ENCODE measurements around the gene MAP2K4.

MAP2K4 gene

GRCh38 chr17:12048843-12049473, 28.3 kb downstream of the MAP2K4 start:
- no peak for DNase-seq (ENCODE audit: low spot score)
- no peaks in the 10 kb centered on the region for H3K9me3 Mint-ChIP-seq
- no peak overlapping the region for H3K4me3 Mint-ChIP-seq
- H3K27me3 Mint-ChIP-seq (ENCODE audit: low read depth) = no peaks in the 10 kb centered on the region
- H3K36me3 Mint-ChIP-seq (ENCODE audit: low read depth) = no peaks in the 10 kb centered on the region
- H3K27ac Mint-ChIP-seq = no peak overlapping the region
- H3K4me1 Mint-ChIP-seq (ENCODE audit: low read depth) = peaks cover 16% of the 10 kb centered on the region

DNA sequence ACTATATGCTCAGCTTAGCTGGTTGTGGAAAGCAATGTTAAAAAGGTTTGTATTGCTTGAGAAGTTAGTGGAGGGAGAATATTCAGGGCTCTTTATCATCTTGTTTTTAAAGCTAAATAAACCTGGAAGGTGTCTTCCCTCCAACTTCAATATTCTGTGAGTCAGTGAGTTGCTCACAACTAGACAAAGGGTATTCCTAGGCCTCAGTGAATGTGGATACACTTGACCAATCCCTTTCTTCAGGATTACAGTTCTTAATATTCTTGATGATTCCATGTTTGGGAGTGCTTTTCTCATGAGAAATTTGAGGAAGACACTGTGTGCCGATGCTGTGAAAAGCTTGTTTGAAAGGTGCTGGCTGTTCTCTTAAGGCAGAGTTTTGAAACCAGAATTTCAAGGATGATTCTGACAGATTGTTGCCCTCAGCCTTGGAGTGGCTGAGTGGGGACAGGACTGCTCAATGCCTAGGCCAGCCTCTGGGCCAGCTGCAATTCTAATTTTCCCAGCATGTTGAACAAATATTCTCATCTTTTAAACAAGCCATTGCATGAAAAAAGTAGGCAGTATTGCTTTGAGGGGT, 30.1 kb downstream of the MAP2K4 start:
- no peak overlapping the region for H3K27ac Mint-ChIP-seq
- peaks cover 2% of the 10 kb centered on the region for H3K36me3 Mint-ChIP-seq (ENCODE audit: low read depth)
- no peaks in the 10 kb centered on the region for H3K27me3 Mint-ChIP-seq (ENCODE audit: low read depth)
- no peaks in the 10 kb centered on the region for H3K9me3 Mint-ChIP-seq
- H3K4me3 Mint-ChIP-seq = no peak overlapping the region
- DNase-seq (ENCODE audit: low spot score) = no peak
- peaks cover 27% of the 10 kb centered on the region for H3K4me1 Mint-ChIP-seq (ENCODE audit: low read depth)

GRCh38 chr17:12053552-12053951, 32.9 kb downstream of the MAP2K4 start:
- DNase-seq (ENCODE audit: low spot score) = no peak
- H3K4me1 Mint-ChIP-seq (ENCODE audit: low read depth) = peaks cover 41% of the 10 kb centered on the region
- peak overlapping the region; percentile 53 for H3K27ac Mint-ChIP-seq
- no peaks in the 10 kb centered on the region for H3K9me3 Mint-ChIP-seq
- peaks cover 9% of the 10 kb centered on the region for H3K36me3 Mint-ChIP-seq (ENCODE audit: low read depth)
- peak overlapping the region; percentile 67 for H3K4me3 Mint-ChIP-seq
- no peaks in the 10 kb centered on the region for H3K27me3 Mint-ChIP-seq (ENCODE audit: low read depth)

DNA sequence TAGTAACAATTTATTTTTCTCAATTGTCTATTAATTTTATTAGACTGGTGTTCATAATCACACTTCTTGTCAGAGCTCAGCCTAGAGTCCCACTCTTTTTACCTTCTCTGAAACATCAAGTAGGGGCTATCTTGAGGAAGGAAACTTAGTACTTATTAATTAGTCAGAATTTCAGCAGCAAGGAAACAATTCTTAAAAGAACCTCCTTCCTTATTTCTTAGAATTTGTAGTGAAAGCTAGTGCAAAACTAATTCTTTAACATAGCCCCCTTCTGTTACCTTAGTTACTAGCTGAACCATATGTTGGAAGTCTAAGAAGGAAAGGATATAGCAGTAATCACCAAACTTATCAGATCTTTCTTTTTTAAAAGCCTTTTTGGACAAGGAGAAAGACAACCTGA, 35.2 kb downstream of the MAP2K4 start:
- no peaks in the 10 kb centered on the region for H3K27me3 Mint-ChIP-seq (ENCODE audit: low read depth)
- DNase-seq (ENCODE audit: low spot score) = no peak
- peak overlapping the region; percentile 39 for H3K27ac Mint-ChIP-seq
- H3K9me3 Mint-ChIP-seq = no peaks in the 10 kb centered on the region
- H3K4me3 Mint-ChIP-seq = peak overlapping the region; percentile 66
- peaks cover 18% of the 10 kb centered on the region for H3K36me3 Mint-ChIP-seq (ENCODE audit: low read depth)
- H3K4me1 Mint-ChIP-seq (ENCODE audit: low read depth) = peaks cover 35% of the 10 kb centered on the region

DNA sequence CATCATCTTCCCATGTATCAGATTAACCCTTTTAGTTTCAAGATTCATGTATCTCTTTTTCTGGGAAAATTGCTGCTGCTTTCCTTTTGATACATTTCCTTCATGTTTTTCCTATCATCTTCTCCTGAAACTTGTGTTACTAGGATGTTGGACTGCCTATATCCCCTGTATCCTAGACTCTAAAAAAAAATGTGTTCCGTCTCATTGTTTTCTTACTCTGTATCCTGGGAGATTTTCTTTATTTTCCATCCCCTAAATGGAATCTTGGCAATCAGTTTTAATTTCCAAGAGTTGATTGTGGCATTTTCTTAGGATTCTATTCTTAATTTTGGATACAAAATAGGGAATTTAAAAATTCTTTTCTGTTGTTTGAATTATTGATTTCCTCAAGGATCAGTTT, 36.8 kb downstream of the MAP2K4 start:
- Mint-ChIP-seq H3K27ac (no peak overlapping the region), H3K27me3 (ENCODE audit: low read depth) (no peaks in the 10 kb centered on the region), H3K4me1 (ENCODE audit: low read depth) (peaks cover 34% of the 10 kb centered on the region), H3K4me3 (peak overlapping the region; percentile 2), H3K9me3 (no peaks in the 10 kb centered on the region), H3K36me3 (ENCODE audit: low read depth) (peaks cover 22% of the 10 kb centered on the region)
- DNase-seq (ENCODE audit: low spot score) = no peak

DNA sequence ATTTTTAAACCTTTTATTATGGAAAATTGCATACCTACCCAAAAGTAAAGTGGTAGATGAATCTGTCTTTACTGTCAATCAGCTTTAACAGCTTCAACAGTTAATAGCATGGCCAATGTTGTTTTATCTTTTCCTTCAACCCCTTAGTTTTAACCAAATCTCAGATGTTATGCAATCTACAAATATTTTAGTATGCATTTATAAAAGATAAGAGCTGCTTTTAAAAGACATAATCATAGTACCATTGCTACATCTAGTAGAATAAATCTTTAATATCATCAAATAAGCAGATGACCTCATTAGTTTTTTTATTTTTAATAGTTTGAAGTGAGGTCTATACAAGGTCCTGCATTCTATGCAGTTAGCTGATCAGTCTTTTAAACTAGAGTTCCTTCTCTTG, 37.9 kb downstream of the MAP2K4 start:
- DNase-seq (ENCODE audit: low spot score) = no peak
- H3K4me3 Mint-ChIP-seq = no peak overlapping the region
- peaks cover 27% of the 10 kb centered on the region for H3K36me3 Mint-ChIP-seq (ENCODE audit: low read depth)
- peaks cover 30% of the 10 kb centered on the region for H3K4me1 Mint-ChIP-seq (ENCODE audit: low read depth)
- H3K27ac Mint-ChIP-seq = no peak overlapping the region
- no peaks in the 10 kb centered on the region for H3K27me3 Mint-ChIP-seq (ENCODE audit: low read depth)
- no peaks in the 10 kb centered on the region for H3K9me3 Mint-ChIP-seq

GRCh38 chr17:12062249-12062648, 41.6 kb downstream of the MAP2K4 start:
- H3K9me3 Mint-ChIP-seq = no peaks in the 10 kb centered on the region
- DNase-seq (ENCODE audit: low spot score) = no peak
- no peak overlapping the region for H3K27ac Mint-ChIP-seq
- no peak overlapping the region for H3K4me3 Mint-ChIP-seq
- no peaks in the 10 kb centered on the region for H3K27me3 Mint-ChIP-seq (ENCODE audit: low read depth)
- peaks cover 4% of the 10 kb centered on the region for H3K4me1 Mint-ChIP-seq (ENCODE audit: low read depth)
- H3K36me3 Mint-ChIP-seq (ENCODE audit: low read depth) = peaks cover 31% of the 10 kb centered on the region

- no peak overlapping the region for H3K27ac Mint-ChIP-seq
- no peaks in the 10 kb centered on the region for H3K27me3 Mint-ChIP-seq (ENCODE audit: low read depth)
- peaks cover 24% of the 10 kb centered on the region for H3K36me3 Mint-ChIP-seq (ENCODE audit: low read depth)
- no peaks in the 10 kb centered on the region for H3K9me3 Mint-ChIP-seq
- H3K4me1 Mint-ChIP-seq (ENCODE audit: low read depth) = no peaks in the 10 kb centered on the region
- DNase-seq (ENCODE audit: low spot score) = no peak
- no peak overlapping the region for H3K4me3 Mint-ChIP-seq
These were observed 43.7 kb downstream of the MAP2K4 start for GRCh38 chr17:12064395-12064794.

- Mint-ChIP-seq H3K36me3 (ENCODE audit: low read depth) (peaks cover 14% of the 10 kb centered on the region), H3K4me1 (ENCODE audit: low read depth) (no peaks in the 10 kb centered on the region), H3K4me3 (no peak overlapping the region), H3K27ac (no peak overlapping the region), H3K27me3 (ENCODE audit: low read depth) (no peaks in the 10 kb centered on the region), H3K9me3 (no peaks in the 10 kb centered on the region)
- no peak for DNase-seq (ENCODE audit: low spot score)
These were observed 46.8 kb downstream of the MAP2K4 start for GRCh38 chr17:12067485-12067884.

DNA sequence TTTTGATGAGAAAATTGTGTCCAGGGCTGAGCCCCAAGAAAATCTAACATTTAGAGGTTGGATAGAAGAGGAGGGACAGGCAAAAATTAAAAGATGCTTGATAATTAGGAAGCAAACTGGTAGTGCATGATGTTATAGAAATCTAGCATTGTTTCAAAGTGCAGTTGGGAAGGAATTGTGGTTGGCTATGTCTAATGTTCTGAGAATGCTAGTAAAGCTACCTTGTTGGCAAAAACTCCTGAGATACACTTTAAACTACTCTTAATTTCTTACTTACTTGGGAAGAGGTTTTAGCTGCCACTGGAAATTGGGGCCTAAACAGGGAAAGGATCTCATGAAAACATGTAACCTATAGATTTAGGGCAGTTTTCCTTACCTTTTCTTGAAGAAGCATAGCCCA, 48.3 kb downstream of the MAP2K4 start:
- no peak for DNase-seq (ENCODE audit: low spot score)
- H3K4me1 Mint-ChIP-seq (ENCODE audit: low read depth) = no peaks in the 10 kb centered on the region
- H3K36me3 Mint-ChIP-seq (ENCODE audit: low read depth) = peaks cover 13% of the 10 kb centered on the region
- no peaks in the 10 kb centered on the region for H3K27me3 Mint-ChIP-seq (ENCODE audit: low read depth)
- no peak overlapping the region for H3K27ac Mint-ChIP-seq
- no peak overlapping the region for H3K4me3 Mint-ChIP-seq
- no peaks in the 10 kb centered on the region for H3K9me3 Mint-ChIP-seq

DNA sequence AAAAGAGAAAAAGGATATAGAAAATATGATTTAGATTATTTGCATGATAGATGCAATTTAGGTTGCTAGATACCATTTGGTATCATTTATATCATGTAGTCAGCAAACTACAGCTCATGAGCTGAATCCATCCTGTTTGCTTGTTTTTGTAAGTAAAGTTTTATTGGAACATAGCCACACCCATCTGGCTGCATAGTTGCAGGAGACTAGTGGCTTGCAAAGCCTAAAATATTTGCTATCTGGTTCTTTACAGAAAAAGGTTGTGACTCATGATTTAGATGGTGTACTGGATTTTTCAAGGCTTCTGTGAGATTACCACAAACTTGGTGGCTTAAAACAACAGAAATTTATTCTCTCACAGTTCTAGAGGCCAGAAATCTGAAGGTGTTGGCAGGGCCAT, 49.9 kb downstream of the MAP2K4 start:
- Mint-ChIP-seq H3K27ac (no peak overlapping the region), H3K4me1 (ENCODE audit: low read depth) (no peaks in the 10 kb centered on the region), H3K27me3 (ENCODE audit: low read depth) (no peaks in the 10 kb centered on the region), H3K36me3 (ENCODE audit: low read depth) (peaks cover 14% of the 10 kb centered on the region), H3K4me3 (no peak overlapping the region), H3K9me3 (no peaks in the 10 kb centered on the region)
- DNase-seq (ENCODE audit: low spot score) = no peak

DNA sequence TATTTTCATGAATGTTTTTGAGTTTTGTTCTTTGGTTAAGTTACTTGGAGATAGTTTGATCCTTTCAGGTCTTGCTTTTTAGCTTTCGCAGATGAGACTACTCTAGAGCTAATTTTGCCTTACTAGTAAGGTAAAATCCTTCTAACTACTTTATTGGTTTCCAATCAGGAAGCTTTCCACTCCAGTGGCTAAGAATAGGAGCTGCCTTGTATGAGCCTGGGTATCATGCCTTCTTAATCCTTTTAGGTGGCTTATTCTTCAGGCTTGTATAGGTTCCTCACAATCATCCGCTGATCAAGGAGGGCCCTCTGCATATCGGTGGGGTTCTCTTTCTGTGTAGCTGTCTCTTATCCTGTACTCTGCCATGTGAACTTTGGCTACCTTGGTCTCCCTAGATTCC, 53.7 kb downstream of the MAP2K4 start:
- Mint-ChIP-seq H3K4me3 (no peak overlapping the region), H3K9me3 (no peaks in the 10 kb centered on the region), H3K27ac (no peak overlapping the region), H3K36me3 (ENCODE audit: low read depth) (peaks cover 27% of the 10 kb centered on the region), H3K27me3 (ENCODE audit: low read depth) (no peaks in the 10 kb centered on the region), H3K4me1 (ENCODE audit: low read depth) (peaks cover 2% of the 10 kb centered on the region)
- DNase-seq (ENCODE audit: low spot score) = no peak

- no peaks in the 10 kb centered on the region for H3K27me3 Mint-ChIP-seq (ENCODE audit: low read depth)
- no peak overlapping the region for H3K27ac Mint-ChIP-seq
- no peak overlapping the region for H3K4me3 Mint-ChIP-seq
- no peak for DNase-seq (ENCODE audit: low spot score)
- H3K9me3 Mint-ChIP-seq = no peaks in the 10 kb centered on the region
- H3K4me1 Mint-ChIP-seq (ENCODE audit: low read depth) = peaks cover 6% of the 10 kb centered on the region
- H3K36me3 Mint-ChIP-seq (ENCODE audit: low read depth) = peaks cover 45% of the 10 kb centered on the region
These were observed 57.1 kb downstream of the MAP2K4 start for GRCh38 chr17:12077773-12078172.

DNA sequence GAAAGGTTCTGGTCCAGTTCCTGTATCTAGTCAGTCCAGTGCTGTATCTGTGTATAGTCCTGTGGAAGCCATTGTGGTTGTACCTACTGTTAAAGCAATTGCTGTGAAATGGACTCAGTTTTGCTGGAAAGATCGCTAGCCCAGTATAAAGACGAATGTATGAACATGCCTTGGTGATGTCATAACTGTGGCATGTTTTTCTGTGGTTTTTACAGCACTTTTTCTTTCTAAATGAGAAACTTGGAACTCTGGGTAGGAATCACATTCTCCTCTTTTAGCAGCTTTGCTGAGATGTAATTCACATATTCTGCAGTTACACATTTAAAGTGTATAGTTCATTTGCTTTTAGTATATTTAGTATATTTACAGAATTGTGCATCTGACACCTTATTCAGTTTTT, 58.1 kb downstream of the MAP2K4 start:
- Mint-ChIP-seq H3K9me3 (no peaks in the 10 kb centered on the region), H3K4me3 (no peak overlapping the region), H3K27ac (peak overlapping the region; percentile 8), H3K36me3 (ENCODE audit: low read depth) (peaks cover 41% of the 10 kb centered on the region), H3K27me3 (ENCODE audit: low read depth) (no peaks in the 10 kb centered on the region), H3K4me1 (ENCODE audit: low read depth) (peaks cover 6% of the 10 kb centered on the region)
- DNase-seq (ENCODE audit: low spot score) = no peak

DNA sequence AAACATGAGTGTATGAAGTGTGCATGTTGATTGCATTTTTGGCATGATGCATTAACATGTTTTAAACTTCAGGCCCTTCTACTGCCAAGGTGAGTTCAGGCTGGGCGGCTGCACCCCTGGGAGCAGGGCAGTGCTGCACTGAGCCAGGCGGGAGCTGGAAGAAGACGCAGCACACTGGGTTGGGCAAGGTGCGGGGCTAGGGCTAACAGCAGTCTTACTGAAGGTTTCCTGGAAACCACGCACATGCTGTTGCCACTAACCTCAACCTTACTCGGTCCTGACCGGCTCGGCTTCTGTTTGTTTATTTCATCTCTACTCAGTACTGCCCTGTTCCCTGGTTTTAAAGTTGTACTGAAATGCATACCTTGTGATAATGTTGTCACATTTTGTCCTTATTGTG, 61.0 kb downstream of the MAP2K4 start:
- Mint-ChIP-seq H3K36me3 (ENCODE audit: low read depth) (peaks cover 31% of the 10 kb centered on the region), H3K4me1 (ENCODE audit: low read depth) (peaks cover 8% of the 10 kb centered on the region), H3K27me3 (ENCODE audit: low read depth) (no peaks in the 10 kb centered on the region), H3K9me3 (no peaks in the 10 kb centered on the region), H3K4me3 (no peak overlapping the region), H3K27ac (no peak overlapping the region)
- no peak for DNase-seq (ENCODE audit: low spot score)
